Activated naive CD4-positive, alpha-beta T cell treated with anti-CD3 and anti-CD28 coated beads, Interleukin-2, amount 50 U/mL, for 24 hours (primary cell): ENCODE results near the gene CYP4F2.
"Not testable (repeated sequence)": the region's sequence is repeated elsewhere in the genome, so short reads cannot be mapped to it uniquely, and the experiment has no call there.

Experiments
- H3K27ac Mint-ChIP-seq: one replicate; pipeline ENCODE4 v1.8.0; 2021; ENCODE audit warnings: mild to moderate bottlenecking, mixed read lengths
- H3K27me3 Mint-ChIP-seq: one replicate; pipeline ENCODE4 v1.8.0; 2021; ENCODE audit warnings: mixed read lengths
- H3K36me3 Mint-ChIP-seq: one replicate; pipeline ENCODE4 v1.8.0; 2021; ENCODE audit warnings: mixed read lengths
- H3K4me1 Mint-ChIP-seq: one replicate; pipeline ENCODE4 v1.8.0; 2021; ENCODE audit warnings: mixed read lengths
- H3K4me3 Mint-ChIP-seq: one replicate; pipeline ENCODE4 v1.8.0; 2021; ENCODE audit warnings: mild to moderate bottlenecking, mixed read lengths
- H3K9me3 Mint-ChIP-seq: one replicate; pipeline ENCODE4 v1.8.0; 2021; ENCODE audit warnings: mixed read lengths

The CYP4F2 gene, protein sequence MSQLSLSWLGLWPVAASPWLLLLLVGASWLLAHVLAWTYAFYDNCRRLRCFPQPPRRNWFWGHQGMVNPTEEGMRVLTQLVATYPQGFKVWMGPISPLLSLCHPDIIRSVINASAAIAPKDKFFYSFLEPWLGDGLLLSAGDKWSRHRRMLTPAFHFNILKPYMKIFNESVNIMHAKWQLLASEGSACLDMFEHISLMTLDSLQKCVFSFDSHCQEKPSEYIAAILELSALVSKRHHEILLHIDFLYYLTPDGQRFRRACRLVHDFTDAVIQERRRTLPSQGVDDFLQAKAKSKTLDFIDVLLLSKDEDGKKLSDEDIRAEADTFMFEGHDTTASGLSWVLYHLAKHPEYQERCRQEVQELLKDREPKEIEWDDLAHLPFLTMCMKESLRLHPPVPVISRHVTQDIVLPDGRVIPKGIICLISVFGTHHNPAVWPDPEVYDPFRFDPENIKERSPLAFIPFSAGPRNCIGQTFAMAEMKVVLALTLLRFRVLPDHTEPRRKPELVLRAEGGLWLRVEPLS

DNA sequence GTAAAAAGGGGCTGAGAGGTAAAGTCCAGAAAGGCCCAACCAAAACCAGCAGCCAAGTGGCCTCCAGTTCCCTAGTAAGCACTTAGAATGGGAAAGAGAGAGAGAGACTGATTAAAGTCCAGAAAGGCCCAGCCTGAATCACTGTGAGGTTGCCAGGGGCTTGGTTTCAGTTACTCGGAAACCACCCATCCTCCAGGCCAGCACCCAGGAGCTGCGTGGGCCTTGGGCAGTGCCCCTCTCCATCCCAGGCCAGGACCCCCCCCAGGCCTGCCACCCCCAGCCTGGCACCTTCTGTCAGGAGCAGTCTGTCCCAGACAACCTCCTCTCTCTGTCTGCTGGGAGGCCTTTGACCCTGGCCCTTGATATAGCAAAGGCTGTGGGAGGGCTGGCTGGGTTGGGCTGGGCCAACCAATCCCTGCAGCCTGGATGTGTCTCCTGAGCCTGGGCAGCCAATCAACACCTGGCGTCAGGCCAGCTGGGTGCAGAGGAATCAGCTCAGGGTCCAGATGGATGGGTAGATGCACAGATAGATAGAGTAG lies at the start of gene CYP4F2:
CYP4F2 (minus strand) TSS at position 337 of the 539 bp plus-strand sequence. CDS start 463 bp downstream, outside the sequence.
- H3K27me3 Mint-ChIP-seq = peaks cover 20% of the 10 kb centered on the region
- H3K4me1 Mint-ChIP-seq = peaks cover 9% of the 10 kb centered on the region
- peak within 1 kb of the TSS; percentile 20 for H3K27ac Mint-ChIP-seq
- no peak within 1 kb of the TSS for H3K4me3 Mint-ChIP-seq
- H3K36me3 Mint-ChIP-seq = no peaks in the 10 kb centered on the region
- H3K9me3 Mint-ChIP-seq = no peaks in the 10 kb centered on the region

DNA sequence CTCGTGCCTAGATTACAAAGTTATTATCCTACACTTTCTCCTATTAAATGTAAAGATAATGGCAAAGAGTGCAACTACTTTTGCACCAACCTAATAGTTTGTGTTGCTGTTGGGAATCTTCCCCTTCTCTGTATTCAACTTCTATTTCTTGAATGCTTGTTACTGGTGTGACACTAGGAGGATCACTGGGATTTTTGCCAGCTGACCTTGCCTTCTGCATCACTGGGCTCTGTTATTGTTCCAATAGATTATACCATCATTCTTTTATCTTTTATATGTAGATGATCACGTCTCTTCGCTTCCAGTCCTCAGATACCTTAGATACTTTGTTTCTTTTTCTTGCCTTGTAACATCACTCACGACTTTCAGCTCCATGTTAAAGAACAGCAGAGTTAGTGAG lies 47.4 kb upstream of the CYP4F2 start:
- peaks cover 32% of the 10 kb centered on the region for H3K27me3 Mint-ChIP-seq
- H3K4me1 Mint-ChIP-seq = no peaks in the 10 kb centered on the region
- peaks cover 7% of the 10 kb centered on the region for H3K9me3 Mint-ChIP-seq
- H3K4me3 Mint-ChIP-seq = no peak overlapping the region
- H3K27ac Mint-ChIP-seq = no peak overlapping the region
- peaks cover 5% of the 10 kb centered on the region for H3K36me3 Mint-ChIP-seq

DNA sequence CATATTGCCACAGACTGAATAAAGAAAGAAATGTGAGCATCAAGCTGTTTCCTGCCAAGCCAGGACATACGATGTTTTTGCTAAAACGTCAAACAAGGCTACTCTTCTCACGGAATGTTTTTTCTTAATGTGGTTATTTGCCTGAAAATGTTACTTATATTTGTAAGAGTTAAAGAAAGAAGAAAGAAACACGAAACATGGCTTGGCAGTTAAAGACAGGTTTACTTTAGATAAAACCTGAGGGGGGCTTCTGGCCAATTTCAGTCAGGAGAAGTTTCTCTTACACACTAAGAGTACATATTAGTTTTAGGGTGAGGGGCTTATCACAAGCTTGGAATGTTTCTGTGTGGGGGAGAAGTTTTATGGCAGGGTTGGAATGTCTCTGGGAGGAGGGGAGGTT lies 46.5 kb upstream of the CYP4F2 start:
- H3K4me1 Mint-ChIP-seq = no peaks in the 10 kb centered on the region
- peaks cover 6% of the 10 kb centered on the region for H3K9me3 Mint-ChIP-seq
- peaks cover 5% of the 10 kb centered on the region for H3K36me3 Mint-ChIP-seq
- H3K4me3 Mint-ChIP-seq = no peak overlapping the region
- peaks cover 35% of the 10 kb centered on the region for H3K27me3 Mint-ChIP-seq
- no peak overlapping the region for H3K27ac Mint-ChIP-seq

DNA sequence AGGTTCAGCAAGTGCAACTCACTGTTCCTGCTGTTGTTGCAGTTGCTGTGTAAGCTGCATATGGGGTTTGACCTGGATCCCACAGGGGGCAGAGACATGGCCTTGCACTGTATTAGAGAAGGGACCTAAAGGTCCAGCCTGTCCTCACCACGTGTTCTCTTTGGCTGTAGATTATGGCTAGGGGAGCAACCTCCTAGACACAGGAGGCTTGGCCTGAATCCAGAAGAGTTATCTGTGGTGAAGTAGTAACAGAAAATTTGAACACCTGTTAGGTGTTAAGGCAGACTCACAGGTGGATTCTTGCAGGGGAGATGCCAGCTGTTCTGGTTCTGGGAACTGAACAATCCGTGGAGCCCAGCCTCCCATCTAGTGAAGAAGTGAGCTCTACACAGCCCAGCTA lies 39.9 kb upstream of the CYP4F2 start:
- H3K4me3 Mint-ChIP-seq = no peak overlapping the region
- no peaks in the 10 kb centered on the region for H3K4me1 Mint-ChIP-seq
- H3K36me3 Mint-ChIP-seq = no peaks in the 10 kb centered on the region
- peaks cover 10% of the 10 kb centered on the region for H3K27me3 Mint-ChIP-seq
- H3K27ac Mint-ChIP-seq = no peak overlapping the region
- no peaks in the 10 kb centered on the region for H3K9me3 Mint-ChIP-seq

DNA sequence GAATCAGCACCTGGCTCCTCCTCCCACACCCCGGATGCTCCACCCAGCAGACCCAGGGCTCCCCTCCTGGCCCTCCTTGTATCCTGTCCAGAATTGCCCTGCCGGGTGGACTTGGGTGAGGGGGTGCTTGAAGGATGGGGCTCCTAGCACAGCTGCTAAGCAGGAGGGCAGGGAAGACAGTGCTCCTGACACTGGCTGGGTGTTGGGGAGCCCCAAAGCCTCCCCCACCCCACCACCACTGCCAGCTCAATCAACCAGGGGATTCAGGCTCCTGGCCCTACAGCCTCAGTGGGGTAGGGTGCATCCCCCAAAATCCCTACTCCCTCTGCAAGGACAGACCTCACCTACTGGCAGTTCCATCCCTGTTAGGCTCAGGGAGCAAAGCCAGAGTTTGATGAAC lies 39.1 kb upstream of the CYP4F2 start:
- H3K9me3 Mint-ChIP-seq = no peaks in the 10 kb centered on the region
- H3K4me3 Mint-ChIP-seq = no peak overlapping the region
- no peaks in the 10 kb centered on the region for H3K4me1 Mint-ChIP-seq
- H3K27me3 Mint-ChIP-seq = peaks cover 6% of the 10 kb centered on the region
- H3K36me3 Mint-ChIP-seq = no peaks in the 10 kb centered on the region
- H3K27ac Mint-ChIP-seq = no peak overlapping the region

DNA sequence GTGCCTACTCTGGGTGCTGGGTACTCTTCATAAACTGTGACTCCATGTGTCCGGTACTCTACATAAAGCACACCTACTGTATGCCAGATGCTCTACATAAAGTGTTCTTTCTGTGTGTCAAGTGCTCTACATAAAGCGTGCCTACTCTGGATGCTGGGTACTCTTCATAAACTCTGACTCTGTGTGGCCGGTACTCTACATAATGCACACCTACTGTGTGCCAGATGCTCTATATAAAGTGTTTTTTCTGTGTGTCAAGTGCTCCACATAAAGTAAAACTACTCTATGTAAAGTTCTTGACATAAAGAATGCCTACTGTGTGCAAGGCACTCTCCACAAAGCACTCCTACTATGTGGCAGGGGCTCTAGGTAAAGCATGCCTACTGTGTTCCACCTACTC lies 38.3 kb upstream of the CYP4F2 start:
- Mint-ChIP-seq H3K4me1 (no peaks in the 10 kb centered on the region), H3K4me3 (no peak overlapping the region), H3K36me3 (no peaks in the 10 kb centered on the region), H3K27ac (no peak overlapping the region), H3K27me3 (peaks cover 4% of the 10 kb centered on the region), H3K9me3 (no peaks in the 10 kb centered on the region)

DNA sequence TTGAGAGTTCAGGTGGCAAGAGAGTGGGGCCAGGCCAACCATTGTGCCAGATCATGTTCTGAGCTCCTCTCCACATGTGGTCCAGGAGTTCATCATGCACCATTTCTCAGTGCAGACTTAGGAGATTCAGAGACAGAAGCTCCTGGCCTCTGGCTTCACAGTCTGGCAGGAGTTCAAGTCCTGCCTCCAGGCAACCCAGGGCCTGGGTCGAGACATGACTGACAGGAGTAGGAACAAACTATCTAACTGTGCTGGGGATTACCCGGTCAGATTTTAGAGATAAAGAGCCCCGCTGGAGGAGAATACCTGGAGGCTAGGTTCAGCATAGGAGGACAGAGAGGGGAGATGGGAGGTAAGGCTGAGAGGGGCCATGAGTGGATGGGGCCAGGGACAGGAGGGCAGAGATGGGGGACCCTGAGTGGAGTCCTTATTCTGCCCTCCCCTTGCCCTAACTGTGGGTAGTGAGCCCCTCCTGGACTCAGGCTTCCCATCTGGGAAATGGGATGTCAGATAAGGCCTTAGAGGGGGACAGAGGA lies 37.4 kb upstream of the CYP4F2 start:
- no peaks in the 10 kb centered on the region for H3K36me3 Mint-ChIP-seq
- no peaks in the 10 kb centered on the region for H3K4me1 Mint-ChIP-seq
- no peak overlapping the region for H3K4me3 Mint-ChIP-seq
- no peak overlapping the region for H3K27ac Mint-ChIP-seq
- no peaks in the 10 kb centered on the region for H3K9me3 Mint-ChIP-seq
- peaks cover 2% of the 10 kb centered on the region for H3K27me3 Mint-ChIP-seq

DNA sequence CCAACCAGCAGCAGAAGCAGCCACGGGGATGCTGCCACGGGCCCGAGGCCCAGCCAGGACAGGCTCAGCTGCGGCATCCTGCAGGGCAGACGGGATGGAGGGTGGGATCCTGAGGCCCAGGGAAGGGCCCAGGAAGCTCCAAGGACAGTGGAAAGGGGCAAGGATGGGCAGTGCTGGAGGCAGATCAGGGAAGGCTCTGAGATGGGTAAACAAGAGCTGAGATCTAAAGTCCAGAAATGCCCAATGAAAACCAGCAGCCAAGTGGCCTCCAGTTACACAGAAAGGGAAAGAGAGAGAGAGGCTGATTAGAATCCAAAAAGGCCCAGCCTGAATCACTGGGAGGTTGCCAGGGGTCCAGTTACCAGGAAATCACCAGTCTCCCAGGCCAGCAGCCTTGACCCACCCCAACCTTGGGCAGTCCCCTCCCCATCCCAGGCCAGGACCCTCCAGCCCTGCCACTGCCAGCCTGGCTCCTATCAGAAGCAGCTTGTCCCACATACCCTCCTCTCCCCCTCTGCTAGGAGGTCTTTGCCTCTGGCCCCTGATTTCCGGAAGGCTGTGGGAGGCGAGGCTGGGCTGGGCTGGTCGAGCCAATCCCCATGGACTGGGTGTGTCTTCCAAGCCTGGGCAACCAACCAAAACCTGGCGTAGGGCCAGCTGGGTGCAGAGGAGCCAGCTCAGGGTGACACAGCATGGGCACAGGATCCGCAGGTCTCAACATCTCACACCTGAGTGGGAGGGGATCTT lies 36.6 kb upstream of the CYP4F2 start, which contains the start of gene CYP4F11:
CYP4F11 (minus strand) TSS at position 198 of the 747 bp plus-strand sequence; CDS start at position 77, 121 bp downstream.
- Mint-ChIP-seq H3K36me3 (no peaks in the 10 kb centered on the region), H3K4me1 (no peaks in the 10 kb centered on the region), H3K9me3 (no peaks in the 10 kb centered on the region), H3K27ac (no peak within 1 kb of the TSS), H3K4me3 (no peak within 1 kb of the TSS), H3K27me3 (peaks cover 3% of the 10 kb centered on the region)

DNA sequence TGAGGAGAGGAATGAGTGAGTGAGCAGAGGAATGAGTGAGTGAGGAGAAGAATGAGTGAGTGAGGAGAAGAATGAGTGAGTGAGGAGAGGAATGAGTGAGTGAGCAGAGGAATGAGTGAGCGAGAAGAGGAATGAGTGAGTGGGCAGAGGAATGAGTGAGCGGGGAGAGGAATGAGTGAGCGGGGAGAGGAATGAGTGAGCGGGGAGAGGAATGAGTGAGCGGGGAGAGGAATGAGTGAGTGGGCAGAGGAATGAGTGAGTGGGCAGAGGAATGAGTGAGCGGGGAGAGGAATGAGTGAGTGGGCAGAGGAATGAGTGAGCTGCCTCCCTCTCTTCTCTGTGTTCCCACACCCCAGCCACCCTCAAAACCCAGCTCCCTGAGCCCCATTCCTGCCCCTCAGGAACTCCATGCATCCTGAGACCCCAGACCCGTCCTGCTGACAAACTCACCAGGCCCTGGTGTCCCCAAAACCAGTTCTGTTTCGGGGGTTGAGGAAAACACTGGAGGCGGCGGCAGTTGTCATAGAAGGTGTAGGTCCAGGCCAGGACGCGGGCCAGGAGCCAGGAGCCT lies 36.0 kb upstream of the CYP4F2 start:
- H3K27me3 Mint-ChIP-seq, H3K4me1 Mint-ChIP-seq, H3K9me3 Mint-ChIP-seq, H3K4me3 Mint-ChIP-seq, H3K27ac Mint-ChIP-seq, H3K36me3 Mint-ChIP-seq: not testable (repeated sequence)

DNA sequence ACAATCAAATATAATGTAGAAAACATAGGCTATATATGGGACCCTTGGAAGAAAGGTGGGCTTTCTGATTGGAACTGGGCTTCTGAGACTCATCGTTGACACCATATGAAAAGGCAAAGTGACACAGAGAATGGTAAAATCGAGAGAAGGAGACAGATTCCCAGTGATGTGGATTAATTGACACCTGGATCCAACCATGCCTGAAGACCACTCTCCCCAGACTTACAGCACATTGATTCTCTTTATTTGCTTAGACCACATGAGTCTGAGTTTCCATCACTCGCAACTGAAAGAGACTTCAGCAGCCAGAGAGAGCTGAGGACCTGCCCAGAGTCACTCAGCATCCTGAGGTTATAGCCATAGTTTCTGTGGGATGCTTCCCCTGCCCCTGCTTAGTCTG lies 30.4 kb upstream of the CYP4F2 start:
- Mint-ChIP-seq H3K27ac (no peak overlapping the region), H3K36me3 (no peaks in the 10 kb centered on the region), H3K4me3 (no peak overlapping the region), H3K27me3 (peaks cover 19% of the 10 kb centered on the region), H3K9me3 (no peaks in the 10 kb centered on the region), H3K4me1 (no peaks in the 10 kb centered on the region)

DNA sequence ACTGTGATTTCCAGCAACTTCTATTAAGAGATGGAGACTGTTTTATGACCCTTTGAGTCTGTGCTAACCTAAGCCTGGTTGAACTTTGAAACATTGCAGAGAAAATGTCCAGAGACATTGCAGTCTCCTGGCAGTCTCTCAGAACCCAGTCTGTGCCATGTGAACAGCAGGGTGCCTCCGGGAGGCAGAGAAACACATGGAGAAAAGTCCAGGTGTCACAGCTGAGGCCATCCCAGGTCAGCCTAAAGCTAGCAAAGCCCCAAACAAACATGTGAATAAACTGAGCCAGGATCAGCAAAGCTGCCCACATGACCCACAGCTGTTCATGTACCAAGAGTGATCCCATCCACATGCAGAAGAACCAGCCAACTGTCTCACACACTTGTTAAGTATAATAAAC lies 28.6 kb upstream of the CYP4F2 start:
- H3K36me3 Mint-ChIP-seq = no peaks in the 10 kb centered on the region
- H3K27me3 Mint-ChIP-seq = peaks cover 20% of the 10 kb centered on the region
- H3K9me3 Mint-ChIP-seq = no peaks in the 10 kb centered on the region
- H3K4me3 Mint-ChIP-seq = no peak overlapping the region
- no peak overlapping the region for H3K27ac Mint-ChIP-seq
- no peaks in the 10 kb centered on the region for H3K4me1 Mint-ChIP-seq

DNA sequence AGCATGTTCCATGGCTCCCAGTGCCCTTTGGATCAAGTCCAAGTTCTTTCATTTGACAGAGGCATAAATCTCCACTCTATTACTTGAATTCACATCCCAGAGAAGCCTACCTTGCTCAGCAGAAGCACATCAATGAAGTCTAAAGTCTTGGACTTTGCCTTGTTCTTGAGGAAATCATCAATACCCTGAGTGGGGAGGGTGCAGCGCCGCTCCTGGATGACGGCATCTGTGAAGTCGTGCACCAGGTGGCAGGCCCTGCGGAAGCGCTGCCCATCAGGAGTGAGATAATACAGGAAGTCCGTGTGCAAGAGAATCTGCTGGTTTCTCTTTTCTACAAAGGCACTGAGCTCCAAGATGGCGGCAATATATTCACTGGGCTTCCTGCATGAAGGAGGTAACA lies 25.8 kb upstream of the CYP4F2 start:
- no peaks in the 10 kb centered on the region for H3K36me3 Mint-ChIP-seq
- no peak overlapping the region for H3K4me3 Mint-ChIP-seq
- H3K27ac Mint-ChIP-seq = no peak overlapping the region
- H3K9me3 Mint-ChIP-seq = no peaks in the 10 kb centered on the region
- peaks cover 19% of the 10 kb centered on the region for H3K27me3 Mint-ChIP-seq
- H3K4me1 Mint-ChIP-seq = no peaks in the 10 kb centered on the region

DNA sequence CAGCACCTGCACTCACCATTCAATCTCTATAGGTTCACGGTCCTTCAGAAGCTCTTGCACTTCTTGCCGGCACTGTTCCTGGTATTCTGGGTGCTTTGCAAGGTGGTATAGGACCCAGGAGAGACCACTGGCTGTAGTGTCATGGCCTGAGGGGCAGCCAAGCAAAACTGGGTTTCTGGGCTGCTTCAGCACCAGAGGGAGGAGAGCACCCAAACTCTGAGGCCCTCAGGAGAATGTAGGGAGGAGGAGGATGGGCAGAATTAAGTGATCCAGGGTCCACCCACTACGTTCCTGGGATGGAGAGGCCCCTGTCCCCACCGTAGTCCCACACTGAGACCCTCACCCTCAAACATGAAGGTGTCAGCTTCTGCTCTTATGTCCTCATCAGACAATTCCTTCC lies 24.1 kb upstream of the CYP4F2 start:
- no peak overlapping the region for H3K27ac Mint-ChIP-seq
- H3K4me1 Mint-ChIP-seq = no peaks in the 10 kb centered on the region
- H3K9me3 Mint-ChIP-seq = no peaks in the 10 kb centered on the region
- no peak overlapping the region for H3K4me3 Mint-ChIP-seq
- H3K36me3 Mint-ChIP-seq = no peaks in the 10 kb centered on the region
- peaks cover 25% of the 10 kb centered on the region for H3K27me3 Mint-ChIP-seq

DNA sequence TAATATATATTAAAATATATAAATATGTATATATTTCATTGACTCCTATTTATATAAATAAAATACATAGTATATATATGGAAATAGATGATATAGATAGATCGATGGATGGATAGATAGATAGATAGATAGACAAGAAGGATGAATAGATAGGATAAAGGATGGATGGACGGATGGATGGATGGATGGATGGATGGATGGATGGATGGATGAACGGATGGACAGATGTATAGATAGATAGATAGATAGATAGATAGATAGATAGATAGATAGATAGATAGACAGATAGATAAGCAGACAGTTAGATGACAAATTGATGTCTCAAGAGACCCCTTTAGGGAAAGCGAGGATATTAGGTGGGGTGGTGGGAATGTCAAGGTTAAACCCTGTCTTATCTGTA lies 21.4 kb upstream of the CYP4F2 start:
- H3K9me3 Mint-ChIP-seq = no peaks in the 10 kb centered on the region
- H3K27ac Mint-ChIP-seq = no peak overlapping the region
- peaks cover 30% of the 10 kb centered on the region for H3K27me3 Mint-ChIP-seq
- peaks cover 4% of the 10 kb centered on the region for H3K36me3 Mint-ChIP-seq
- no peak overlapping the region for H3K4me3 Mint-ChIP-seq
- no peaks in the 10 kb centered on the region for H3K4me1 Mint-ChIP-seq

DNA sequence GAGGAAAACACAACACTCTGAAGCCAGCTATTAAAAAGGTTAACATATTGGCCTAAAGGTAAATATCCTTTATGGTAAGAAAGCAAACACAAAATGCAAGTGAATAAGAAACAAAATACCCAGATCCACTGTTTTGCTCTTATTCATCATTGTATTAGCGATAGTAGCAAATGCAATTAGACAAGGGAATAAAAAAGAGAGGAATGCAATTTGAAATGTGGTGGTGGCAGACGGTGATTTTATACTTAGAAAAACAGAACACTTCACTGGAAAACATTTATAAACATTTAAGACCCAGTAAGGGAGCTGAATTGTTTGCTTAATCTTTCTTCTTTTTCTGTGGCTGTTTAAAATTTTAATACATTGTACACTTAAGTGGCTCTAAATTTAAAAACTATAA lies 17.2 kb upstream of the CYP4F2 start:
- no peak overlapping the region for H3K27ac Mint-ChIP-seq
- no peak overlapping the region for H3K4me3 Mint-ChIP-seq
- H3K9me3 Mint-ChIP-seq = no peaks in the 10 kb centered on the region
- H3K4me1 Mint-ChIP-seq = peaks cover 6% of the 10 kb centered on the region
- peaks cover 44% of the 10 kb centered on the region for H3K27me3 Mint-ChIP-seq
- H3K36me3 Mint-ChIP-seq = peaks cover 4% of the 10 kb centered on the region
